ENCODE measurements around the gene CPT1C. TPM values are rescaled to one million over a fixed set of nuclear protein-coding genes. Genes with fewer than 3 reads are reported as not detected.

CPT1C gene
- polyA plus RNA-seq, 1 donor from 2014 or later, result 204 TPM

GRCh38 chr19:49655570-49656455 lies 35.1 kb upstream of the CPT1C start:
- no peak overlapping the region for H3K4me3 ChIP-seq (ENCODE audit: low read length)
- H3K79me2 ChIP-seq (replicated peaks; ENCODE audit: insufficient read depth, low read length), result no peaks in the 10 kb centered on the region
- H4K20me1 ChIP-seq (ENCODE audit: insufficient read depth), result no peaks in the 10 kb centered on the region
- H3K4me2 ChIP-seq (ENCODE audit: low read length), result no peak overlapping the region
- no peak overlapping the region for H3K9ac ChIP-seq (ENCODE audit: low read length)
- H3K9me2 ChIP-seq (ENCODE audit: insufficient read depth, low read length), result no peaks in the 10 kb centered on the region
- H3K27ac ChIP-seq (ENCODE audit: low read length), result no peak overlapping the region
- no peak for TF ChIP-seq CTCF (IDR thresholded peaks at IDR 0.05; ENCODE audit: poor library complexity, severe bottlenecking)
- no peak for TF ChIP-seq POLR2AphosphoS5 (IDR thresholded peaks at IDR 0.05)
- no peak for TF ChIP-seq TAF1 (IDR thresholded peaks at IDR 0.05; ENCODE audit: low read depth)
- no peak for TF ChIP-seq EP300 (conservative IDR thresholded peaks at IDR 0.05; ENCODE audit: poor library complexity, severe bottlenecking)
- TF ChIP-seq EZH2 (IDR thresholded peaks at IDR 0.05; ENCODE audit: borderline replicate concordance, insufficient read depth, low read length, poor library complexity, severe bottlenecking), result no peak
- no peak for TF ChIP-seq SMC3 (conservative IDR thresholded peaks at IDR 0.05; ENCODE audit: poor library complexity)
- no peak for TF ChIP-seq MXI1 (conservative IDR thresholded peaks at IDR 0.05; ENCODE audit: poor library complexity, severe bottlenecking)
- TF ChIP-seq RAD21 (conservative IDR thresholded peaks at IDR 0.05), result no peak
- no peak for TF ChIP-seq REST (IDR thresholded peaks at IDR 0.05; ENCODE audit: borderline replicate concordance)
- H3K36me3 ChIP-seq (ENCODE audit: insufficient read depth, low read length), result no peaks in the 10 kb centered on the region
- H3F3A ChIP-seq (ENCODE audit: insufficient read depth, low read length, poor library complexity, severe bottlenecking), result no peaks in the 10 kb centered on the region
- H3K9me3 ChIP-seq (ENCODE audit: low read length), result no peaks in the 10 kb centered on the region
- H2AFZ ChIP-seq (ENCODE audit: low read depth, low read length), result no peak overlapping the region
- no peaks in the 10 kb centered on the region for H3K27me3 ChIP-seq (ENCODE audit: insufficient read depth, low read depth, low read length)

GRCh38 chr19:49656456-49657109 lies 34.3 kb upstream of the CPT1C start:
- Histone ChIP-seq H3K36me3 (ENCODE audit: insufficient read depth, low read length) (no peaks in the 10 kb centered on the region), H3K9me2 (ENCODE audit: insufficient read depth, low read length) (no peaks in the 10 kb centered on the region), H3F3A (ENCODE audit: insufficient read depth, low read length, poor library complexity, severe bottlenecking) (no peaks in the 10 kb centered on the region), H3K27ac (ENCODE audit: low read length) (no peak overlapping the region), H3K4me2 (ENCODE audit: low read length) (no peak overlapping the region), H3K4me3 (ENCODE audit: low read length) (no peak overlapping the region), H2AFZ (ENCODE audit: low read depth, low read length) (no peak overlapping the region), H3K79me2 (replicated peaks; ENCODE audit: insufficient read depth, low read length) (no peaks in the 10 kb centered on the region), H4K20me1 (ENCODE audit: insufficient read depth) (no peaks in the 10 kb centered on the region), H3K27me3 (ENCODE audit: insufficient read depth, low read depth, low read length) (no peaks in the 10 kb centered on the region), H3K9ac (ENCODE audit: low read length) (no peak overlapping the region), H3K9me3 (ENCODE audit: low read length) (no peaks in the 10 kb centered on the region)
- TF ChIP-seq EZH2 (IDR thresholded peaks at IDR 0.05; ENCODE audit: borderline replicate concordance, insufficient read depth, low read length, poor library complexity, severe bottlenecking) (no peak), POLR2AphosphoS5 (IDR thresholded peaks at IDR 0.05) (no peak), SMC3 (conservative IDR thresholded peaks at IDR 0.05; ENCODE audit: poor library complexity) (no peak), RAD21 (conservative IDR thresholded peaks at IDR 0.05) (no peak), CTCF (IDR thresholded peaks at IDR 0.05; ENCODE audit: poor library complexity, severe bottlenecking) (no peak), EP300 (conservative IDR thresholded peaks at IDR 0.05; ENCODE audit: poor library complexity, severe bottlenecking) (no peak)
